Measurements from ENCODE around the gene RBPJ.

GRCh38 chr4:26360864-26361263 is 40.0 kb downstream of the RBPJ start:
- TF ChIP-seq CTCF (IDR thresholded peaks at IDR 0.05 in 8 of 11, conservative IDR thresholded peaks at IDR 0.05 in 3 of 11): no peak
- no peak for TF ChIP-seq POLR2AphosphoS5 (IDR thresholded peaks at IDR 0.05)
- no peak for TF ChIP-seq POLR2A (IDR thresholded peaks at IDR 0.05)

Data from spleen (tissue), 7 donors.